IMR-90 (cell line): ENCODE measurements around the gene TMEM63C.

ENCODE experiments used
- CEBPB ChIP-seq: IDR thresholded peaks from 2 replicates; pipeline ENCODE4 v1.6.1; 2012; ENCODE audit warnings: low read depth, low read length, improper control_type of control experiment
- CHD1 ChIP-seq: IDR thresholded peaks from 2 replicates; pipeline ENCODE4 v1.6.1; 2012; ENCODE audit warnings: low read depth, low read length, improper control_type of control experiment
- MAZ ChIP-seq: IDR thresholded peaks from 2 replicates; pipeline ENCODE4 v1.6.1; 2012; ENCODE audit warnings: low read depth, mild to moderate bottlenecking, low read length, improper control_type of control experiment, moderate library complexity, borderline replicate concordance
- RAD21 ChIP-seq: IDR thresholded peaks from 2 replicates; pipeline ENCODE4 v1.6.1; 2012; ENCODE audit warnings: low read length, improper control_type of control experiment
- RCOR1 ChIP-seq: IDR thresholded peaks from 2 replicates; pipeline ENCODE4 v1.6.1; 2012; ENCODE audit warnings: mild to moderate bottlenecking, low read length, improper control_type of control experiment; ENCODE audit not compliant: insufficient replicate concordance
- TF ChIP-seq, protein P1 (sequence below): conservative IDR thresholded peaks from 2 replicates; pipeline ENCODE4 v1.5.1; 2012; ENCODE audit warnings: mild to moderate bottlenecking, low read depth, low read length, improper control_type of control experiment
- TF ChIP-seq, protein P2 (sequence below): fragments of 150-350 bp; IDR thresholded peaks from 2 replicates; pipeline ENCODE4 v1.6.1; 2017; ENCODE audit warnings: mild to moderate bottlenecking, antibody characterized with exemption, low read length, low read depth

DNA sequence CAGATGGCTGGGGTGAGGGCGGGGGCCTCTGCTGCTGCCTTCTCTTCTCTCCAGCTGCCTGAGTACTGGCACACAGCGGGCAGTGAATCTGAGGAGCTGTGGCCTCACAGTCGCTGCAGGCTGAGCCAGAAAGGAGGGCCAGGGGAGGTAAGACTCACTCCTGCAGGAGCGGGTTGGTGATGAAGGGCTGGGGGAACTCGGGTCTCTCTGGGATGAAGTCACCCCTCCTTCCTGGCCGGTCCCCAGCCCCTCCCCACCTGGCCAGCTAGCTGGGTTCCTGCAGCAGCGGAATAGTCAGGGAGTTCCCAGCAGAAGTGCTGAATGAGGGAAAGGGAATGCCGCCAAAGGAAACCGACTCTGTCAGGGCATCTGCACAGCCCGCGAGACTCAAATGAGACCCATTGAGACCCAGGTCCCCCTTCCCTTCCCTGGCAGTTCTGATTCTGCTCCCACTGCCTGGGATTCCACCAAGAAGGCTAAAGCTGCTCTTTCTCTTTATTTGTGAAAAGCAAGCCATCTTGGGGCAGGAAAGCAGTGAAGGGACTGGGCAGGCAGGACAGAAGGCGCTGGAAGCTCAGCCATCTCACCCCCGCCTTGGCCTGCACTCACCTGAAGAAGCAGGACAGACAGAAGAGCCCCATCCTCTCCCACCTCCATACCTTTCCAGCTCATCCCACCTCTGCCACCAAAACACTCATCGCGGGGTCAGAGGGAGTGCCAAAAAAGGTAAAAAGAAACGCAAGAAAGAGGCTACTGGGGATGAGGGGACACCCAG, 84.2 kb downstream of the TMEM63C start:
- TF ChIP-seq, protein P1, sequence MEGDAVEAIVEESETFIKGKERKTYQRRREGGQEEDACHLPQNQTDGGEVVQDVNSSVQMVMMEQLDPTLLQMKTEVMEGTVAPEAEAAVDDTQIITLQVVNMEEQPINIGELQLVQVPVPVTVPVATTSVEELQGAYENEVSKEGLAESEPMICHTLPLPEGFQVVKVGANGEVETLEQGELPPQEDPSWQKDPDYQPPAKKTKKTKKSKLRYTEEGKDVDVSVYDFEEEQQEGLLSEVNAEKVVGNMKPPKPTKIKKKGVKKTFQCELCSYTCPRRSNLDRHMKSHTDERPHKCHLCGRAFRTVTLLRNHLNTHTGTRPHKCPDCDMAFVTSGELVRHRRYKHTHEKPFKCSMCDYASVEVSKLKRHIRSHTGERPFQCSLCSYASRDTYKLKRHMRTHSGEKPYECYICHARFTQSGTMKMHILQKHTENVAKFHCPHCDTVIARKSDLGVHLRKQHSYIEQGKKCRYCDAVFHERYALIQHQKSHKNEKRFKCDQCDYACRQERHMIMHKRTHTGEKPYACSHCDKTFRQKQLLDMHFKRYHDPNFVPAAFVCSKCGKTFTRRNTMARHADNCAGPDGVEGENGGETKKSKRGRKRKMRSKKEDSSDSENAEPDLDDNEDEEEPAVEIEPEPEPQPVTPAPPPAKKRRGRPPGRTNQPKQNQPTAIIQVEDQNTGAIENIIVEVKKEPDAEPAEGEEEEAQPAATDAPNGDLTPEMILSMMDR: no peak
- no peak for TF ChIP-seq CEBPB
- TF ChIP-seq MAZ: no peak
- TF ChIP-seq RAD21: no peak
- TF ChIP-seq, protein P2, sequence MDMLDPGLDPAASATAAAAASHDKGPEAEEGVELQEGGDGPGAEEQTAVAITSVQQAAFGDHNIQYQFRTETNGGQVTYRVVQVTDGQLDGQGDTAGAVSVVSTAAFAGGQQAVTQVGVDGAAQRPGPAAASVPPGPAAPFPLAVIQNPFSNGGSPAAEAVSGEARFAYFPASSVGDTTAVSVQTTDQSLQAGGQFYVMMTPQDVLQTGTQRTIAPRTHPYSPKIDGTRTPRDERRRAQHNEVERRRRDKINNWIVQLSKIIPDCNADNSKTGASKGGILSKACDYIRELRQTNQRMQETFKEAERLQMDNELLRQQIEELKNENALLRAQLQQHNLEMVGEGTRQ: no peak
- no peak for TF ChIP-seq CHD1
- TF ChIP-seq RCOR1: no peak
